Endothelial cell of umbilical vein (primary cell): Measurements from ENCODE around the gene STAT5B. TPM values are rescaled to one million over a fixed set of nuclear protein-coding genes. Genes with fewer than 3 reads are reported as not detected.

Source experiments
- BruUV-seq: library from RNA; stranded (reverse); fragments of 400-500 nt; replicated peaks from 2 replicates; lab custom pipeline; 2021; lab: Mats Ljungman, UMichigan
- CTCF ChIA-PET: fragments of 300-600, 350-600 bp; sonication (Branson Sonifier 250); formaldehyde crosslinking; loops from one replicate; lab custom pipeline; 2021; ENCODE audit warnings: antibody characterized with exemption, inconsistent platforms; lab: Charles Lee
- POLR2A ChIA-PET: fragments of 300-600, 350-600 bp; sonication (Branson Sonifier 250); formaldehyde crosslinking; loops from one replicate; lab custom pipeline; 2021; ENCODE audit warnings: antibody characterized with exemption, inconsistent platforms; lab: Charles Lee
- DNase-seq: peaks from one replicate; pipeline ENCODE4 v3.0.0-alpha.2; 2011; ENCODE audit warnings: low read depth, low spot score
- FAIRE-seq: peaks from 2 replicates; lab custom pipeline; 2011; peaks lifted over from hg19 to GRCh38; lab: Jason Lieb, UNC
- H2AFZ ChIP-seq: 2 replicates; pipeline ENCODE4 v1.6.0; 2012; ENCODE audit warnings: low read depth, low read length, control low read depth, inconsistent platforms
- H3K27ac ChIP-seq: 2 replicates; pipeline ENCODE4 v1.5.1; 2011; ENCODE audit warnings: low read depth, mild to moderate bottlenecking, control low read depth, low read length, moderate library complexity; ENCODE audit not compliant: insufficient read depth
- H3K27me3 ChIP-seq, 2 experiments: 2 replicates each; pipeline versions ENCODE4 v1.6.0 to v1.6.1; 2011; ENCODE audit warnings: low read length in 2 of 2, mixed read lengths in 1 of 2; ENCODE audit not compliant: control insufficient read depth in 2 of 2, insufficient read depth in 2 of 2
- H3K36me3 ChIP-seq, 2 experiments: 2 replicates in 1 of 2; 3 replicates in 1 of 2; pipeline ENCODE4 v1.5.1; 2011; ENCODE audit warnings: low read length in 2 of 2, mild to moderate bottlenecking in 1 of 2, moderate library complexity in 1 of 2; ENCODE audit not compliant: control insufficient read depth in 2 of 2, insufficient read depth in 2 of 2; ENCODE audit errors: extremely low read depth in 1 of 2
- H3K4me1 ChIP-seq: 3 replicates; pipeline ENCODE4 v1.5.1; 2011; ENCODE audit warnings: mild to moderate bottlenecking, low read length; ENCODE audit not compliant: control insufficient read depth, insufficient read depth; ENCODE audit errors: extremely low read depth
- H3K4me2 ChIP-seq: 2 replicates; pipeline ENCODE4 v1.6.1; 2011; ENCODE audit warnings: low read length, control low read depth, mixed read lengths; ENCODE audit not compliant: insufficient read depth
- H3K4me3 ChIP-seq, 3 experiments: fragments of 200-600 bp in 1 of 3; sonication (generic), shearing (Covaris generic) in 1 of 3; replicated peaks in 1 of 3; 2 replicates each; pipeline ENCODE4 v1.5.1; 2011 to 2016; ENCODE audit warnings: control low read depth in 3 of 3, low read length in 3 of 3, mild to moderate bottlenecking in 2 of 3, inconsistent platforms in 1 of 3, low read depth in 1 of 3, moderate library complexity in 1 of 3; ENCODE audit not compliant: insufficient read depth in 1 of 3
- H3K79me2 ChIP-seq: 2 replicates; pipeline ENCODE4 v1.6.0; 2012; ENCODE audit warnings: low read length, inconsistent platforms; ENCODE audit not compliant: control insufficient read depth, insufficient read depth
- H3K9ac ChIP-seq: replicated peaks from 2 replicates; pipeline ENCODE3; 2011; ENCODE audit warnings: low read length, control low read depth; ENCODE audit not compliant: insufficient read depth; ENCODE audit errors: extremely low read depth
- H3K9me1 ChIP-seq: replicated peaks from 3 replicates; pipeline ENCODE4 v1.6.0; 2011; ENCODE audit warnings: mild to moderate bottlenecking, low read length; ENCODE audit not compliant: control insufficient read depth, insufficient read depth; ENCODE audit errors: extremely low read depth
- H3K9me3 ChIP-seq: replicated peaks from 2 replicates; pipeline ENCODE4 v1.5.1; 2012; ENCODE audit warnings: low read length, inconsistent platforms; ENCODE audit not compliant: control insufficient read depth, insufficient read depth
- H4K20me1 ChIP-seq: replicated peaks from 2 replicates; pipeline ENCODE3; 2011; ENCODE audit warnings: mild to moderate bottlenecking, low read length; ENCODE audit not compliant: control insufficient read depth, insufficient read depth; ENCODE audit errors: extremely low read depth
- CTCF ChIP-seq, 2 donors: IDR thresholded peaks; 1 replicate in 1 of 2; 2 replicates in 1 of 2; pipeline ENCODE4 v1.5.1; 2011; ENCODE audit warnings: low read length in 2 of 2, mild to moderate bottlenecking in 2 of 2, moderate library complexity in 2 of 2, control low read depth in 1 of 2, inconsistent platforms in 1 of 2, low read depth in 1 of 2; ENCODE audit not compliant: insufficient read depth in 1 of 2; ENCODE audit errors: extremely low read depth in 1 of 2
- EZH2 ChIP-seq: IDR thresholded peaks from 2 replicates; pipeline ENCODE4 v1.6.1; 2012; ENCODE audit warnings: borderline replicate concordance, low read depth, mild to moderate bottlenecking, moderate library complexity, low read length, inconsistent platforms; ENCODE audit not compliant: severe bottlenecking
- FOS ChIP-seq: IDR thresholded peaks from 2 replicates; pipeline ENCODE4 v1.6.1; 2011; ENCODE audit warnings: mild to moderate bottlenecking, low read length, moderate library complexity, borderline replicate concordance; ENCODE audit not compliant: insufficient read depth
- GATA2 ChIP-seq: IDR thresholded peaks from 2 replicates; pipeline ENCODE4 v1.7.0; 2011; ENCODE audit warnings: low read depth, mild to moderate bottlenecking, moderate library complexity, mixed read lengths, low read length; ENCODE audit not compliant: insufficient read length, insufficient read depth
- JUN ChIP-seq: IDR thresholded peaks from 2 replicates; pipeline ENCODE4 v1.6.1; 2011; ENCODE audit warnings: borderline replicate concordance, low read depth; ENCODE audit not compliant: insufficient read length, insufficient read depth
- MYC ChIP-seq: IDR thresholded peaks from one replicate; pipeline ENCODE4 v1.6.1; 2011; ENCODE audit warnings: mild to moderate bottlenecking, low read depth, low read length
- POLR2A ChIP-seq: IDR thresholded peaks from 2 replicates; pipeline ENCODE4 v1.6.1; 2012; ENCODE audit warnings: low read depth, mild to moderate bottlenecking, control low read depth, low read length
- POLR2AphosphoS5 ChIP-seq: IDR thresholded peaks from 2 replicates; pipeline ENCODE4 v1.6.1; 2012; ENCODE audit warnings: low read depth, mild to moderate bottlenecking, control low read depth, low read length, moderate library complexity; ENCODE audit not compliant: insufficient read depth
- dilution Hi-C: fragments of 300-500 bp; cut with MboI; formaldehyde crosslinking; loops from one replicate; pipeline ENCODE4 v1.15.0; 2019; ENCODE audit warnings: low sequenced_read_pairs; ENCODE audit not compliant: extremely low pct_ligation_motif_present
- intact Hi-C: fragments of 100-400 bp; cut with micrococcal nuclease; formaldehyde crosslinking; loops from one replicate; pipeline ENCODE4 v1.10.0; 2022
- polyA plus RNA-seq, 4 experiments: library from polyadenylated mRNA; depleted of rRNA in 3 of 4; stranded (reverse) in 3 of 4; unstranded in 1 of 4; fragments of >200 nt; gene quantifications; 2 replicates each; pipeline versions ENCODE4 v1.2.1 to v1.2.3, GENCODE V29; 2011 to 2012; ENCODE audit warnings: missing spikeins in 1 of 4
- total RNA-seq: library from RNA; stranded (reverse); gene quantifications from 2 replicates; pipeline ENCODE4 v1.2.3, GENCODE V29; 2021
- TF ChIP-seq, protein P1 (sequence below): IDR thresholded peaks from 2 replicates; pipeline ENCODE4 v1.6.1; 2011; ENCODE audit not compliant: insufficient read depth, insufficient read length

The STAT5B gene
- total and polyA plus RNA-seq, 2 donors (not counting 3 experiments of a cell fraction or from before 2014, with no cell fraction given): 43.3 to 53.7 TPM

DNA sequence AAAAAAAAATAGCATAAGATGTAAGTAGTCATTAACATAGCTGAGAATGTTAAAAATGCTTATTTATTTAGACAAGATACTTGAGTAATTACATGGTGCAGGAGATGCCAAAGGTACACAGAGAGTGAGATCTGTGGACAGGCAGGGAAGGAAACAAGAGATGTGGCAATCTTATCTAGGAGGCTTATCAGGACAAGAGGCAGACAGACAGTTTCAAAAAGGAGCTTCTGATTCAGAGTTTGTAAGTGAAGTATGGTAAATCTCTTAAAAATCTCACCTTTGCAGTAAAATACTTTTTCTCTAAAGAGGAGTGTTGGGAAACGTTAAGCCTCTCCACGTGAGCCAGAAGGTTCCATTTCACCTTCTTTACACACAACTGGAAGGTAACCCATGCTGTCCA is 62.0 kb downstream of the STAT5B start:
- Histone ChIP-seq H3K9ac (no peak overlapping the region), H3K4me2 (no peak overlapping the region), H3K4me1 (no peaks in the 10 kb centered on the region), H4K20me1 (no peaks in the 10 kb centered on the region), H3K4me3 (no peak overlapping the region), H3K36me3 (peaks cover 16 to 17% of the 10 kb centered on the region in 2 experiments), H3K27me3 (no peaks in the 10 kb centered on the region), H3K79me2 (no peaks in the 10 kb centered on the region), H3K27ac (no peak overlapping the region), H2AFZ (no peak overlapping the region), H3K9me3 (no peaks in the 10 kb centered on the region), H3K9me1 (no peaks in the 10 kb centered on the region)
- TF ChIP-seq POLR2AphosphoS5: no peak
- no peak for TF ChIP-seq CTCF (IDR thresholded peaks at IDR 0.05; ENCODE audit: extremely low read depth in 1 of 2, insufficient read depth in 1 of 2, low read depth in 1 of 2, low read length in 2 of 2)
- TF ChIP-seq, protein P1, sequence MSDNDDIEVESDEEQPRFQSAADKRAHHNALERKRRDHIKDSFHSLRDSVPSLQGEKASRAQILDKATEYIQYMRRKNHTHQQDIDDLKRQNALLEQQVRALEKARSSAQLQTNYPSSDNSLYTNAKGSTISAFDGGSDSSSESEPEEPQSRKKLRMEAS: no peak
- no peak for TF ChIP-seq JUN
- no peak for TF ChIP-seq FOS
- no peak for TF ChIP-seq GATA2
- TF ChIP-seq EZH2: no peak
- no peak for TF ChIP-seq POLR2A
- no peak for TF ChIP-seq MYC
- no TSS peak for BruUV-seq
- CTCF ChIA-PET: interaction anchor here (3.3 kb wide), 1 partner anchor 8 kb away, joined by 18 read pairs; no protein-coding TSS in a partner anchor
- POLR2A ChIA-PET: no interaction called here
- DNase-seq: no peak
- dilution Hi-C loops (no loop called here), intact Hi-C loops (no loop called here)
- FAIRE-seq: no peak
